ENCODE measurements around the gene TMCO5A.
"Not testable (repeated sequence)": the region's sequence is repeated elsewhere in the genome, so short reads cannot be mapped to it uniquely, and the experiment has no call there.

TMCO5A gene

DNA sequence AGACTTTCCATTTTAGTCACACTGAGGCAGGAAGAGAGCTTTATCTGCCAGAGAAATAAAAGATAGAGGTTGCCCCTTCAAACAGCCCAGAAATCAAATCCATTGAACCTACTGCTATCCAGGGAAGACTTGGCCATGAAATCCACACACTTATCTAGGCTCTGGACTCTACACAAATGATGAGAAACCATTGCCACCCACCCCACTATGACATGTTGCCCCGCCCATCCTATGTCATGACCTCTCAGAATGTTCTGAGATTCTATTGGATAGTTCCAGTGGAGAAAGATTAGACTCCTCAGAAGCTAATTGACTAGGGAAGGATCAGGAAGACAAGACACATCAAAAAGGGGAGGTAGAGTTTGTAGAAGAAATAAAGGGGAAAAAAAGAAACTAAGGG is at the start of gene TMCO5A:
TSS of gene TMCO5A (plus strand) at position 301 of the 400 bp plus-strand sequence. CDS start 1,684 bp downstream, outside the sequence.
- no peak for DNase-seq

DNA sequence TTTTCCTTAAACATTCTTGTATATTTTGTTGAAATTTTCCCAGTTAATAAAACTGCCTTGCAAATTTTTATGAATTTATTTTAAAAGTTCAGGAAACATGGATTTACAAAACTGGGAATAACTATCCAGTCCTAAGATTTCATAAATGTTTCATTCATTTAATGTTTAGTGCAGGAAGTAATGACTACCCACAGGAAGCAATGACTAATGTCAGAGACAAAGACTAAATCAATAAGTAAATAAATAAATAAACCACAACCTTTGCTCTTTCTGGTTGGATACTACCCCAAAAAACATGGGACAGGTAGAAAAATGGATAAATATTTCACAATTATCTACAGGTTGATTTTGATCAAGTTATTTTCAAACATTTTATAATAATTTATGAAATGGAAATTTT is 48.8 kb upstream of the TMCO5A start:
- DNase-seq, result no peak

DNA sequence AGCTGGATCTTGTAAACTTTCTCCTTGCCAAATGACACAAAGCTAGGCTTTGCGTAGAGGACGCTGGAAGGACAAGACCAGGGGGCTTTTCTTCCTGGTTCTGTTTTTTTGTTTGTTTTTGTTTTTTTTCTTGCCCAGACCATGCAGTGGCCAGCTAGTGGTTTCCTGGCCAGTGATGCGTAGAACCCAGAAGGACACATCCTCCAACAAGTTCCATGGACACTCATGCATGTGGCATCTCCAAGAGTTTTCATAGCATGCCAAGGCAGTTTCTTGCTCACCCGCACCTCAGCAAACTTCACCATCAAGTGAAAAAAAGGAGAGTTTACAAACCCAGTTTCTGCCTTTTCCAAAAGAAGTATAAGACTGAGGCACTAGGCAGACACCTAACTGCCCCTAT is 46.1 kb upstream of the TMCO5A start:
- DNase-seq, result no peak

DNA sequence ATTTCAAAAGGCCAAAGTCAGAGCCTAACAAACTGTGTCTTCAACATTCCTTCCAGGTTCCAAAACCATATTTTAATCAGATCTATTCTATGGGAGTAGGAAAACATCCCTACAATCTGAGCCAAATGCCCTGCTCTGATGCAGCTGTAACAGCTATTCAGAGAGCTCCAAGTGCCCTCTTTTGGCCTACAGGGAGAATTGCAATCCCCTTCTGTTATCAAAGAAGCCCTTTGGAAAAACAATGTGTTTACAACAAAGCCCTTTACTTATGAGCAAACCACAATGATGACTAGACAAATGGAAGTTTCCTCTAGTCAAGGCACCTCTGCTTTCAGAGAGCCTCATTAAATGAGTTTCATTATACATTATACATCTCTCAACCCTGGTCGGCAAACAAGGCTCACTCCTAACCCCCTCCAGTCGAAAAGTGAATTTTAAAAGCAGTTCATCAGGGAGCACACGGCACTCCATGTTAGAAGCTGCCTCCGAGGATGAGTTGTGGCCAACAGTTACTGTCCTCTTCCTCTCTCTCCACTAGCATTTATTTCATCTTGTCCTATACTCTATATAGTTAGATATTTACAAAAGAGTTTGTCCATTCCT is 42.6 kb upstream of the TMCO5A start:
- DNase-seq, result no peak

DNA sequence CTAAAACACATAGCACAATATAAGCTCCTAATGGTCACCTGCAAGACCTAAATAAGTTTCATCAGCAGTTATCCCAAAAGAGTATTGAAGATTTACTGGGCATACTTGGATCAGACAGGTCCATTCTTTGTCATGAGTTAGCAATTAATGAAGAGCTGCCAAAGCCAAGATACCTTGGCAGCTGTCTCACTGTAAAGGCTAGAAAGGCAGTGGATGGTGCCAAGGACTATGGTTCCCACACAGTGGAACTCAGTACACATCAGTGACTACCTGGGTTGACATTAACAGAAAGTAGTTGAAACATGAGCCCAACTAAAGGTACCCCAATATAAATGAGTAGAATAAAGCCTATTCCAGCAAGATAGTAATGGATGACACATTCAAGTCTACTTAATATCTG is 41.1 kb upstream of the TMCO5A start:
- no peak for DNase-seq

DNA sequence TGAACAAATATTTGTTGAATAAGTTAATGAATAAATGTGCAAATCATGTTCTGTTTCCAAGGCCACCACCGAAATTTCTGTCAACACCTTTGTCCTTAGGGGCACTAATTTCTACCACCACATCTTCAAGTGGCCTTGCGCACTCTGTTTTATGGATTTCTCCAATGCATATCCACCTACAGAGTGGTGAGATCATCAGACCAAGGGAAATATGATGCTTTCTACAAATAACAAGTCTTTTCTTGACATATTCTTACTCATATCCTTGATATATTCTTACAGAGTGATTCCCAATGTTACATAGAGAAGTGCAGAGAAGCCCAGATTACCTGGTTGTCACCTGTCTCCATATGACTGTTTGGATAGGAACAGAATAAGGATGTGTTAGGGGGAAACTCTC is 36.1 kb upstream of the TMCO5A start:
- no peak for DNase-seq

DNA sequence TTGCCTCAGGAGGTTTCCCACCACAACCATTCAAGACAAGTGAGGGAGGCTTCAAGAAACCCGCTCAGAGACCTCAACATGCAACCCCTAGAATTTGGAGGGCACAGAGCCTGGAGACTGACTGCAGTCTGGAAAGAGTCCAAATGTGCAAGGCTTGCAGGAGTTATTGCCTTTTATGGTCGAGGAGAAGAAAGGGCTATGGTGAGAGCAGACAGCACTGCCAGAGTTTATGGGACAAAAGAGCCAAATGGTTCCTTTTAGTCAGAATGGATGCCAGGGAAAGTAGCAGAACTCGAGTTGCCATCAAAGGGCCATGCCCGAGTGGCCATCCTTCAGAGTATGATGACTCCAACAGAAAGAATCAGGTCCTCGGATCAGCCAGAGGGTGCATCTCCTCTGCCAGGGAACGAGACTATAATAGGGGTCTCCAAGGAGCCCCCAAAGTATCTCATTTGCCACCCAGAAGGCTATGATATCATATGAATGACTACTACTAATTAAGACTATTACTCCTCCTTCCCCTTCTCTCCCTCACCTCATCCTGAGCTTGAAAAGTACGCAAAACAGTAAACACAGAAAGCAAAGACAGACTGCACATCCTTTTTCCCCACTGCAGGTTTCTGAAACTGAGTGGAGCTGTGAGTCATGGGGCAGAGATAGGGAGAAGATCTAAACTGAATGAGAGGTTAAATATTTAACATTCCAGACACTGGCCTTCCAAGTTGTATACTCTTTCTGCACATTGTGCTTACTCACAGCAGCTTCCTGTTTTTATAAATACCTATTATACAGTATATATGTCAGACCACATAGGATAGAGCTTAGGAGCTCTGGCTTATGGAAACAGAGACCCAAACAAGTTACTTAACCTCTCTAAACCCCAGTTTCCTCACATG is 33.9 kb upstream of the TMCO5A start:
- DNase-seq, result no peak

DNA sequence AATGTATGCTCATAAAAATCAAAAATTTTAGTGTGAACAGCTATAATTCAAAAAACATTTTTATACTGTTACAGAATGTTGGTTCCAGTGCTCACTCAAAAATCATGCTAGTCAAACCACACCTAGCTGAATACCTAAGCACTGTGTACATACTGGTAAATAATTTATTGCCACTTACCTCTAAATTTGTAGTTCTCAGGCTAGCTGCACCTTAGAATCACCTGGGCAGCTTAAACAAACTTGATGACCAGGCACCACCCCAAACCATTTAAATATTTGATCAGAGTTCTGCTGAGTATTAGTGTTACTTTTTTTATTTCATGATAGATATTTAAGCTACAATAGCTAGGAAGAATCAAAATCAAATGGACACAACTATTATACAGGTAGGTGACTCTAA is 32.3 kb upstream of the TMCO5A start:
- no peak for DNase-seq

DNA sequence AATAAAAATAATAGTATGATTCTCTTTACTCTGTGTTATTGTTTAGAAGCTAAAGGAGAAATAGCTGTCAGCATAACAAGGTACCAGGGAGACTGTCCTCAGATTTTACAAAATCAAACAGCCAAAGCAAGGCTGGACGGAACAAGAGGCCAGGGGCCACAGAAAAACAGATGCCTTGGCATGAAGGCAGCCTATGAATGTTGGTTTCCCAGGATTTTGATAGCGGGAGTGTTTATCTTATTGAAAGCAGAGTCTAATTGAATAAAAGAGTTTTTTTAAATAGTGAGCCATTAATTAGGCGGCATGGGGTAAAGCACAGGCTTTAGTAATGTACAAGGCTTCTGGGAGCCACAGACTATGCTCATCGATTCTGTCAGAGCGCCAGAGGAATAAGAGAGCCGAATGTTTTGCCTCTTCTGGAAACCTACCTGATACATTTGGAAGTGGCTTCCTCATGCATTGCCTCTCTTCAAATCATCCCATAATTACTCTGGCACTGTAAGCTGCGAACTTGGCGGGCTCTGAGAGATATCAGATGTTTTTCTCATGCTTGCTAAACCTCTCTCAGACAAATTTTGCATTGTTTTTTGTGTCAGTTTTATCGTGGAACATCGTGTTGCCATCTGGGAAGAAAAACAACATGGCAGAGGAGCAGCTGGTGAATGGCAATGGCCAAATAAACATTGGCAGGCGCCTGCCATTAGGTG is 30.4 kb upstream of the TMCO5A start:
- DNase-seq, result no peak

DNA sequence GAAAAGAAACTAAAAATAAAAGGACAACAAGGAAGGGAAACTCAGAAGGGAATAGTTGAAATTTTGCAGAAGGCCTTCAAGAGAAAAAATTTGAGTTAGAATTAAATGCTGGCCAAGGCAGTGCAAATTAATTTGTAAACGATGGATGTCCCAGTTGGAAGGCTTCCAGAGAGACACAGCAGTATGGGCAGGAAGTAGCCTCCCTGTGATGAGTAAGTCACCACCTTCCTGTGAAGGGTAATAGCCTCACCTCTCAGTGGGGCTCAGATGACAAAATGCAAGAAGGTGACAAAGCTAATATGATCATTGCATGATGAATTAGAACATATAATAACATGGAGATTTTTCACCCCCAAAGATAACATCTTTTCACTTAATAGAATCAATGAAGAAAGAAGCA is 27.3 kb upstream of the TMCO5A start:
- DNase-seq, result no peak

DNA sequence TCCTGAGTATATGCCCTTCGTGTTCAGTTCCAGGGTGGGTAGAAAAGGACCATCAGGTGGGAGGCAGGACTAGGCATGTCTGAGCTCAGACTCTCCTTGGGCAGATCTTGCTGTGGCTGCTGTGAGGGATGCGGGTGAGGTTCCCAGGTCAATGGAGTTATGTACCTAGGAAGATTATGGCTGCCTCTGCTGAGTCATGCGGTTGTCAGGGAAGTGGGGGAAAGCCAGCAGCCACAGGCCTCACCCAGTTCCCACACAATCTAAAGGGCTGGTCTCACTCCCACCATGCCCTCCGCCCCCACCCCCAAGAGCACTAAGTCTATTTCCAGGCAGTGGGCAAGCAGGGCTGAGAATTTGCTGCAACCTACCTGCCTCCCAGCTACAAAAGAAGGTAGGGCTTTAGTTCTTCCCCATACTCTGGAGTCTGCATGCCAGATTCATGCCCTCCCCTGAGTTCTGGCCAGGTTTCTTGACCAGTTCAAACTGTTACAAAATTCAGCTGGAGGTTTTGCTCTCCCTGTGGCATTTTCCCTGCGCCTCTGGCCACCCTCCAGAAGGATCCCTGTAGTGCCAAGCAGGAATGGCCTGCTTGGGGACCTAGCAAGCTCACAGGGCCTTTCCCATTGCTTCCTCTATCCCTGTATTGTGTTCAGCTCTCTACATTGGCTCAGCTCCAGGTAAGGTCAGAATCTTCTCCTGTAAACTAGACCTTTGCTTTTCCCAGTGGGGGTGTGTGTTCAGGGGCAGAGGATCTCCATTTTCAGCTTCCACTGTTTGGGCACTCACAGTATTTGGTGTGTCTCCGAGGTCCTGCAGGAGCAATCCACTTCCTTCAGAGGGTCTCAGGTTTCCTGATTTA is 12.7 kb upstream of the TMCO5A start:
- no peak for DNase-seq

DNA sequence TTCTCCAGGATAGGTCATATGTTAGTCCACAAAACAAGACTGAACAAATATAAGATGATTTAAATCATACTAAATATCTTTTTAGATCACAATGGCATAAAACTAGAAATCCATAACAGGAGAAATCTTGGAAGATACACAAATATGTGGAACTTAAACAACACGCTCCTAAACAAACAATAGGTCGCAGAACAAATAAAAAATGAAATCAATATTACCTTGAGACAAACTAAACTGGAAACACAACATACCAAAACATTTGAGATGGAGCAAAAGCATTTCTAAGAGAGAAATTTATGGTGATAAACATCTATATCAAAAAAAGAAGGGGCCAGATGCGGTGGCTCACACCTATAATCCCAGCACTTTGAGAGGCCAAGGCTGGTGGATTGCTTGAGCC is 8.3 kb upstream of the TMCO5A start:
- no peak for DNase-seq

DNA sequence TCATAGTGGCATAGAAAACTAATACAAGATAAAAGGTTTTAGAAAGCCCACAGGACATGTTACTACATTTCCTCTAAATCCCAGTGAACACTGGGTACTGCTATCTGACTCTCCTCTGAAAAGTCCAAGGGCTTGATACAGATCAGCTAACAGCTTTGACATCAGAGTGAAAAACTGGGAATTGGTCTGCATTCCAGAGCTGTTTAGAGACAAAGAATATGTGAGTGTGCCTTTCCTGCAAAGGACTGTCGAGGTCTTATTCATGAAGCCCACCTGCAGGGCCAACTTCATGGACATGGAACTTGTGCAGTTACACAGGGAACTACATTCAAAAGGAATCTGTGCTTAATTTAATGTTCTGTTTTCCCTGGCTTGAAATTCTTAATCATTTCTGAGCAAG is 5.2 kb upstream of the TMCO5A start:
- no peak for DNase-seq

DNA sequence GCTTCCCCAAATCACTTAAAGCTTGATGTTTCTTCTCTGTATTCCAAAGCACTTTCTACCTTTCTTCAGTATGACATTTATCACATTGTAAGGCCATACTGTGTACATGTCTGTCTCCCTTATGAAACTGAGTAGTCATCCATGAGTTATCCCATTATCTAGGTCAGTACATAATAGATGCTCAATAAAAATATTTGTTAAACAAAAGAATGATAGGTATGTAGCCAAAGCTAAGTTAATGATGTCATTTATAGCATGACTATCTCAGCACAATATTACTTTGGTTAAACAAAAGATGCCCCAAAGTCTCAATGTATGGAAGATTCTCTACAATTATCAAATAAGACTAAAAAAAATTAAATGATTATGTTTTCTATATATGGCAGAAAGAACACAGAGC is 3.1 kb upstream of the TMCO5A start:
- no peak for DNase-seq

DNA sequence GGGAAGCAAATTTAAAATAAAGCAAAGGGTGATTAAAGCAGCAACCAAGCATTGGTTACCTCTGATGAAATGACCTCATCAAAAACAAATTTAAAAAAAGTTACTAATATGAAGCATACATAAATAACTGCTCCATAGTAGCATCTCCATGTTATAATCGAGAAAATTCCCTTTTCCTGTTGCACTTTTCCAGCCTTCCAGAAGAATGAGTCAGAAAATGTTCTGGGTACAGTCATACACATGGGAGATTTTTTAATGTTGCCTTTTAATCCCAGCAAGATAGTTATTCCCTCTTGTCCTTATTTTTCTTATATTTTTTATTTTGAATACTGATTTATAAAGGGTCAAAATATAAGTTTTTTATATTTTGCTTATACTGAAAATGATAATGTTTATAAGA is 2.6 kb upstream of the TMCO5A start:
- no peak for DNase-seq

DNA sequence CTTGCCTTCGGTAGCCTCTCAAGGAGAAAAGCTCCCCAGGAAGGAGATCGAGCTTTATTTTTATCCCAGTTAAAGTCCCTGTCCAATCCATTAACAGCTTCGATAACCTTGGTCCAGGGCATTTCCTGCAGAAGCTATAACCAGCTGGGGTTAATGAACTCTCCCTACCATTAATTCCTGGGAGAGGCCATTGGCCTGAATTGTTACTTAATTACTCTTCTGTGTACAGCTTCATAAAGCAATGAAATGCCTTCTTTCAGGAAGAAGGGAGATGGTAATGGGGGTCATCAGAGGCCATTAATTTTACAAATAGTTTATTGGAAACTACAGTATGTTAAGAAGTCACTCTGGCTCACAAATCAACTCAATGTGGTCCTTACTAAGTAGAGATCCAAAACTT is 1.9 kb upstream of the TMCO5A start:
- no peak for DNase-seq

DNA sequence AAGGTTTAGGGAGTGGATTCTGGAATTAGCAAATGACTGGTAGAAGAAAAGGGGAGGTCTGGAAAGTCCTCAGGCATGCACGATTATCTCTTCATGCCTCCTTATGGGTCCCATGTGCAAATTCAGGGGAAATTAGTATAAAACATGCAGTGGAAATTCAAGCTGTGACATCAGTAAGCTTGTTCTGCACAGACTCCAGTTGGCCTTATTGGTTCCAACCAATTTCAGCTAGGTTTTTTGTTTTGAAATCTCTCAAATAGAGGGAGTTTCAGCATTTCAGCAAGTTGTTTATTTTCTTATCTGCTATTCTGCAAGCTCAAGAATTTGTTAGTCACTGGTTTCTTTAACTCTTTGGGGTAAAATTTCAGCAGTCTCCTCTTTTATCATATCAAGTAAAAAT is 774 bp upstream of the TMCO5A start:
- DNase-seq, result no peak

DNA sequence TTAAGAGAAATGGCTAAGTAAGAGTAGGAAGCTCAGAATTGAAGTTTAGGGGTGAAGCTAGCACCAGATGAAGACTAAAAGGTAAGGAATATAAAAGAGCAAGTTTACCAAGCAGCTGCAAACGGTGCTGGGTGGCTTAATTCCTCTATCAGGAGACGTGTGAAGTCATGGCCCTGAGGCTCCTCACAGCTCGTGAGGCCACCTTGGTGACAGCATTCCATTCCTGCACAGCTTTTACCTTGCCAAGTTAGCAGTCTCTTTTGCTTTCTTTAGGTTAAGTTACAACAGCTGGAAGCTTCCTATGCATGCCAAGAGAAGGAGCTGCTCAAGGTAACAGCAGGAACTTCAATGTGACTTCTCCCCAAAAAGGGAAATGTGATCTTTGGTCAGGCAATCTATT is 6.4 kb downstream of the TMCO5A start:
- DNase-seq, result no peak

DNA sequence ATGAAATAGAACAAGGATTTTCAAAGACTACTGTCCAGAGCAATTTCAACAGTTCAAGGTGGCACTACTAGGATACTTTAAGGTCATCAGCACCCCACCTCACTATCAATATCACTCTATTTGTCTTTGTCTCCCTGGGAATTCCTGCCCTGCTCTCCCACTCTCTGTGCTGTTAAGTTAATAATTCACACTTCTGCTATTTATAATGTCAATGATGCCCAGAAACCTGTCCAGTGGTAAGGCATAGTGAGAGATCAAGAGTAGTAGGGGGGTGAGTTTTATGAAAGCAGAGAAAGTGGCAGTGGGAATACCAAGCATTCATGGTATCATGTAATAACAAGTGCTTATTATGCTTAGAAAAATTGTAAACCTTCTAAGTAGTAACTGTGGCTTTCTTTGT is 7.3 kb downstream of the TMCO5A start:
- DNase-seq, result no peak

DNA sequence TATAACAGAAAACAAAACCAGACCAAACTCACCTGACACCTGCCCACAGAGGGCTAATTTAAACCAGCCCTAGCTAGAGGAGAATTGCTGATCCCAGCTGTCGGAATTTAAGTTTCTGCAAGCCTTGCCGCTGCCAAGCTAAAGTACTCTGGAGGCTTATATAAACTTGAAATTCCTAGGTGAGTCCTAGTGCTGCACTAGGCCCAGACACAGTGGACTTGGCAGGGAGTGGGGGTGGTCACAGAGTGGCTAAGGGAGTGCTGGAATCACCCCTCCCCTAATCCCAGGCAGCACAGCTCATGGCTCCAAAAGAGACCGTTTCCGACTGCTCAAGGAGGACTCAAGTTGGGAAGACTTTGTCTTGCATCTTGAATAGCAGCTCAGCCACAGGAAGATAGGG is 17.6 kb downstream of the TMCO5A start:
- no peak for DNase-seq

DNA sequence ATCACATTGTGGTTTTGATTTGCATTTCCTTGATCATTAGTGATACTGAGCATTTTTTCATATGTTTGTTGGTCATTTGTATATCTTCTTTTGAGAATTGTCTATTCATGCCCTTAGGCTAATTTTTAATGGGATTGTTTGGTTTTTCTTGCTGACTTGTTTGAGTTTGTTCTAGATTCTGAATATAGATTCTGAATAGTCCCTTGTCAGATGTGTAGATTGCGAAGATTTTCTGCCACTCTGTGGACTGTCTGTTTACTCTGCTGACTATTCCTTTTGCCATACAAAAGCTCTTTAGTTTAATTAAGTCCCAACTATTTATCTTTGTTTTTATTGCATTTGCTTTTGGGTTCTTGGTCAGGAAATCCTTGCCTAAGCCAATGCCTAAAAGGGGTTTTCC is 26.3 kb downstream of the TMCO5A start:
- DNase-seq, result not testable (repeated sequence)

DNA sequence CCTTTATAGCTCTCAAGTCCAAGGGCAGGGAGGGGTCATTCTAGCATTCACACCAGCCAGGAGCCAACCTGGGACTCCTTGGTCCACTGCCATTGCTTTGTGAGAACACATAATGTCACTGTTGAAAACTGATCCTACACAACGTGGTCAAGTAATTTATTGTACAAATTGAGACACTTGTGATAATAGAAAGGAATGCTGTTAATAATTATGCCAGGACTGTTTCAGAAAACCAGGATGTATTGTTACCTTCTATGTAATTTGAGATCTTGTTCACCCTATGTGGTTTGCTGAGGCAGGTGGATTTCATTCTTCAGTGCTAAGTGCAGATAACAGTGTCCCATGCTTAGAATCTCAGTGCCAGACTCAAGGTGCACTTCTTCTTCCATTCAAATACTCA is 33.3 kb downstream of the TMCO5A start:
- DNase-seq, result no peak

DNA sequence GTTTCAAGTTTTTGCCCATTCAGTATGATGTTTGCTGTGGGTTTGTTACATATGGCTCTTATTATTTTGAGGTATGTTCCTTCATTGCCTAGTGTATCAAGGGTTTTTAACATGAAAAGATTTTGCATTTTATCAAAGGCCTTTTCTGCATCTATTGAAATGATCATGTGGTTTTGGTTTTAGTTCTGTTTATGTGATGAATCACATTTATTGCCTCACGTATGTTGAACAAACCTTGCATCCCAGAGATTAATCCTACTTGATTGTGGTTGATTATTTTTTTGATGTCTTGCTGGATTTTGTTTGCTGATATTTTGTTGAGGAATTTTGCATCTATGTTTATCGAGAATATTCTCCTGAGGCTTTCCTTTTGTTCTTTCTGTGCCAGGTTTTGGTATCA is 39.4 kb downstream of the TMCO5A start:
- no peak for DNase-seq

All from stimulated activated CD4-positive, alpha-beta T cell treated with anti-CD3 and anti-CD28 coated beads, Interleukin-4, amount 100 ng/mL, for 1 hour (primary cell).